ENCODE data around the gene ARHGAP11A. TPM values are rescaled to one million over a fixed set of nuclear protein-coding genes. Genes with fewer than 3 reads are reported as not detected.
A peak's percentile ranks its signal among the peaks of the same experiment; 100 is the strongest.

ARHGAP11A gene
- total RNA-seq, 1 donor from 2014 or later: 96.0 TPM

- peaks cover 28% of the 10 kb centered on the region for H3K4me1 Mint-ChIP-seq
- H3K9me3 Mint-ChIP-seq: no peaks in the 10 kb centered on the region
- peak overlapping the region; percentile 69 for H3K27ac Mint-ChIP-seq (ENCODE audit: unreplicated experiment)
- H3K27me3 Mint-ChIP-seq (ENCODE audit: low read depth): no peaks in the 10 kb centered on the region
- TF ChIP-seq CTCF (conservative IDR thresholded peaks at IDR 0.05): no peak
- H3K4me3 Mint-ChIP-seq: no peak overlapping the region
- no peak for DNase-seq (ENCODE audit: low read depth, low spot score)
- H3K36me3 Mint-ChIP-seq (ENCODE audit: low read depth): no peaks in the 10 kb centered on the region
These were observed 55.3 kb downstream of the ARHGAP11A start for GRCh38 chr15:32670623-32671022.

GRCh38 chr15:32671339-32672325 is 56.3 kb downstream of the ARHGAP11A start:
- Mint-ChIP-seq H3K4me3 (no peak overlapping the region), H3K27ac (ENCODE audit: unreplicated experiment) (no peak overlapping the region), H3K4me1 (peaks cover 33% of the 10 kb centered on the region), H3K27me3 (ENCODE audit: low read depth) (no peaks in the 10 kb centered on the region), H3K9me3 (no peaks in the 10 kb centered on the region), H3K36me3 (ENCODE audit: low read depth) (no peaks in the 10 kb centered on the region)
- DNase-seq (ENCODE audit: low read depth, low spot score): no peak
- TF ChIP-seq CTCF (conservative IDR thresholded peaks at IDR 0.05): no peak

- no peak for TF ChIP-seq CTCF (conservative IDR thresholded peaks at IDR 0.05)
- DNase-seq (ENCODE audit: low read depth, low spot score): no peak
- Mint-ChIP-seq H3K9me3 (no peaks in the 10 kb centered on the region), H3K4me3 (no peak overlapping the region), H3K36me3 (ENCODE audit: low read depth) (no peaks in the 10 kb centered on the region), H3K27me3 (ENCODE audit: low read depth) (no peaks in the 10 kb centered on the region), H3K27ac (ENCODE audit: unreplicated experiment) (no peak overlapping the region), H3K4me1 (peaks cover 33% of the 10 kb centered on the region)
These were observed 59.4 kb downstream of the ARHGAP11A start for GRCh38 chr15:32674681-32675080.

GRCh38 chr15:32675466-32675865 is 60.2 kb downstream of the ARHGAP11A start:
- Mint-ChIP-seq H3K27me3 (ENCODE audit: low read depth) (no peaks in the 10 kb centered on the region), H3K9me3 (no peaks in the 10 kb centered on the region), H3K27ac (ENCODE audit: unreplicated experiment) (no peak overlapping the region), H3K4me3 (no peak overlapping the region), H3K36me3 (ENCODE audit: low read depth) (no peaks in the 10 kb centered on the region), H3K4me1 (peaks cover 26% of the 10 kb centered on the region)
- no peak for DNase-seq (ENCODE audit: low read depth, low spot score)
- no peak for TF ChIP-seq CTCF (conservative IDR thresholded peaks at IDR 0.05)

GRCh38 chr15:32676169-32676568 is 60.9 kb downstream of the ARHGAP11A start:
- H3K9me3 Mint-ChIP-seq: no peaks in the 10 kb centered on the region
- no peak overlapping the region for H3K4me3 Mint-ChIP-seq
- H3K4me1 Mint-ChIP-seq: peaks cover 19% of the 10 kb centered on the region
- H3K27ac Mint-ChIP-seq (ENCODE audit: unreplicated experiment): no peak overlapping the region
- H3K36me3 Mint-ChIP-seq (ENCODE audit: low read depth): no peaks in the 10 kb centered on the region
- no peaks in the 10 kb centered on the region for H3K27me3 Mint-ChIP-seq (ENCODE audit: low read depth)
- no peak for DNase-seq (ENCODE audit: low read depth, low spot score)
- TF ChIP-seq CTCF (conservative IDR thresholded peaks at IDR 0.05): no peak
